Stimulated activated naive B cell treated with anti-CD40 and anti-IgM and Interleukin-4, amounts not matched to agents 10 μg/mL and 1 μg/mL and 100 μg/mL, for 72 hours (primary cell): ENCODE measurements around the gene MUC5AC.

Source experiments
- ATAC-seq, 2 donors: fragments of 150-1000 bp; cut with Tn5 transposase; replicated peaks; 2 replicates each; pipeline ENCODE4 v1.10.0; 2021; ENCODE audit warnings: moderate library complexity in 1 of 2
- DNase-seq: peaks from one replicate; pipeline ENCODE4 v3.0.0; 2021
- H3K27ac Mint-ChIP-seq: one replicate; pipeline ENCODE4 v1.8.0; 2022; ENCODE audit warnings: mild to moderate bottlenecking, mixed read lengths
- H3K27me3 Mint-ChIP-seq, 2 donors: one replicate each; pipeline ENCODE4 v1.8.0; 2022; ENCODE audit warnings: mixed read lengths in 2 of 2
- H3K36me3 Mint-ChIP-seq, 2 donors: one replicate each; pipeline ENCODE4 v1.8.0; 2022; ENCODE audit warnings: mixed read lengths in 2 of 2, mild to moderate bottlenecking in 1 of 2
- H3K4me1 Mint-ChIP-seq, 2 donors: one replicate each; pipeline ENCODE4 v1.8.0; 2022; ENCODE audit warnings: mixed read lengths in 2 of 2, mild to moderate bottlenecking in 1 of 2
- H3K4me3 Mint-ChIP-seq, 2 donors: one replicate each; pipeline ENCODE4 v1.8.0; 2022; ENCODE audit warnings: mild to moderate bottlenecking in 2 of 2, mixed read lengths in 2 of 2, moderate library complexity in 1 of 2
- H3K9me3 Mint-ChIP-seq, 2 donors: one replicate each; pipeline ENCODE4 v1.8.0; 2022; ENCODE audit warnings: mixed read lengths in 2 of 2, mild to moderate bottlenecking in 1 of 2

Gene MUC5AC

DNA sequence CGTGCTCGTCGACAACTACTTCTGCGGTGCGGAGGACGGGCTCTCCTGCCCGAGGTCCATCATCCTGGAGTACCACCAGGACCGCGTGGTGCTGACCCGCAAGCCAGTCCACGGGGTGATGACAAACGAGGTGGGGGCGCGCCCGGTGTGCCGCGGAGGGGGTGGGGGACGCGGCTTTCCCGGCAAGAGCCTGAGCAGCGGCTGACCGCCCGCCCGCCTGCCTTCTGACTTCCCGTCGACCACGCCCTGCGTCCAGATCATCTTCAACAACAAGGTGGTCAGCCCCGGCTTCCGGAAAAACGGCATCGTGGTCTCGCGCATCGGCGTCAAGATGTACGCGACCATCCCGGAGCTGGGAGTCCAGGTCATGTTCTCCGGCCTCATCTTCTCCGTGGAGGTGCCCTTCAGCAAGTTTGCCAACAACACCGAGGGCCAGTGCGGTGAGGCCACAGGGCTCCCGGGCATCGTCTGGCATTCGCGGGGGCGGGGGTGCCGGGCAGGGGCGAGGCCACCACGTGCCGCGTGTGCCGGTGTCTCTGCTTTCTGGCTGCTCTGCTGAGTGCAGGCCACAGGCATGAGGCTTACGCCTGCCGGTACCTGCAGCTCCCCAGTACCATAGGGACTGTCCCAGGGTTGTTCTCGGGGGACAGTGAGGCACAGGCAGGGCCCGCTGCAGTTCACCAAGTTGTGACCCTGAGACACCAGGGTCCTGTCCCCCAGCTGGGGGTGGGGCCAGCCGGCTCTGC lies 36.7 kb downstream of the MUC5AC start:
- ATAC-seq (no peak), DNase-seq (no peak)
- Mint-ChIP-seq H3K36me3 (no peaks in the 10 kb centered on the region), H3K9me3 (no peaks in the 10 kb centered on the region), H3K27ac (no peak overlapping the region), H3K4me3 (no peak overlapping the region), H3K4me1 (no peaks in the 10 kb centered on the region), H3K27me3 (peaks cover 3 to 5% of the 10 kb centered on the region in 2 donors)

DNA sequence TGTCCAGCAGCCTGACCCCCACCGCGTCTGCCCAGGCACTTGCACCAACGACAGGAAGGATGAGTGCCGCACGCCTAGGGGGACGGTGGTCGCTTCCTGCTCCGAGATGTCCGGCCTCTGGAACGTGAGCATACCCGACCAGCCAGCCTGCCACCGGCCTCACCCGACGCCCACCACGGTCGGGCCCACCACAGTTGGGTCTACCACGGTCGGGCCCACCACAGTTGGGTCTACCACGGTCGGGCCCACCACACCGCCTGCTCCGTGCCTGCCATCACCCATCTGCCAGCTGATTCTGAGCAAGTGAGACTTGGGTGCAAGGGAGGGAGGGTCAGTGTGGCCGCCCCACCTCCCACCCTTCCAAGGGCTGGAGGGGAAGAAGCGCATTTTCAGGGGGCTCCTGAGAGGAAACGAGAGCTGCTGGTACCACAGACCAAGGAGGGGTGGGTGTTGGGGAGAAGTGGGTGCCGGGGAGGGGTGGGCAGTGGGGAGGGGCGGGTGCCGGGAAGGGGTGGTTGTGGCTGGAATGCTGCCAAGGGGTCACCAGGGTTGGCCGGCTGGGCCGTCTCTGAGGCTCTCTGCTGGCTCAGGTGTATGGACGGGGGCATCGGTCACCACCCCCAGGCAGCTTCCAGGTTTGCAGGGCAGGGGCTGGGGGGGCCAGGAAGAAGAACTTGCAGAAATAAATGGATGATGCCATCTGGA lies 37.4 kb downstream of the MUC5AC start:
- no peaks in the 10 kb centered on the region for H3K4me1 Mint-ChIP-seq
- DNase-seq (no peak), ATAC-seq (no peak)
- H3K4me3 Mint-ChIP-seq, result no peak overlapping the region
- H3K27me3 Mint-ChIP-seq, result peaks cover 3 to 11% of the 10 kb centered on the region in 2 donors
- H3K9me3 Mint-ChIP-seq, result no peaks in the 10 kb centered on the region
- H3K36me3 Mint-ChIP-seq, result no peaks in the 10 kb centered on the region
- H3K27ac Mint-ChIP-seq, result no peak overlapping the region

DNA sequence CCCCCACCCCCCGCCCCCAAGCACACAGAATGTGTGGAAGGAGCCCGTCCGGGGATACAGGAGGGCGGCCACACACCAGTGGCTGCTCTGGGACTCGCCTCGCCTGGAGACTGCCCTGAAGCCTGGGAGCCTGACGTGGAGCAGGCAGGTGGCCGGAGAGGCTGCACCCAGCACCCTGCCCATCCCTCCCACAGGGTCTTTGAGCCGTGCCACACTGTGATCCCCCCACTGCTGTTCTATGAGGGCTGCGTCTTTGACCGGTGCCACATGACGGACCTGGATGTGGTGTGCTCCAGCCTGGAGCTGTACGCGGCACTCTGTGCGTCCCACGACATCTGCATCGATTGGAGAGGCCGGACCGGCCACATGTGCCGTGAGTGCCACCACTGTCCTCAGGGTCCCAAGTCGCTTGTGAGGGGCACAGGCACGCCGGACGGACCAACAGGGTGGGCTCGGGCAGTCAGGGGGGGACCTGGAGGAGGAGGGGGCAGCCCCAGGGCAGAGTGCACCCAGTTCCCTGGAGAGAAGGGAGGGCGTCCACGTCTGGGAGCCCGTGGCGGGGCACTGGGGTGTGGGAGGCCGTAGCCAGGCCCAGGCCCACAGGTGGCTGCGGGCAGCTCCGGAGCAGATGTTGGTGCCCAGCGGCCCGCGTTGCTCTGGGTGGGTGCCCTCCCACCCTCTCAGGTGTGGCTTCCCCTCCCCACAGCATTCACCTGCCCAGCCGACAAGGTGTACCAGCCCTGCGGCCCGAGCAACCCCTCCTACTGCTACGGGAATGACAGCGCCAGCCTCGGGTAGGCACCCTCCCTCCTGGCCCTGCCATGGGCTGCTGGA lies 38.1 kb downstream of the MUC5AC start:
- Mint-ChIP-seq H3K36me3 (no peaks in the 10 kb centered on the region), H3K4me3 (no peak overlapping the region), H3K9me3 (no peaks in the 10 kb centered on the region), H3K27ac (no peak overlapping the region), H3K4me1 (no peaks in the 10 kb centered on the region), H3K27me3 (peaks cover 3 to 12% of the 10 kb centered on the region in 2 donors)
- ATAC-seq (no peak), DNase-seq (no peak)

DNA sequence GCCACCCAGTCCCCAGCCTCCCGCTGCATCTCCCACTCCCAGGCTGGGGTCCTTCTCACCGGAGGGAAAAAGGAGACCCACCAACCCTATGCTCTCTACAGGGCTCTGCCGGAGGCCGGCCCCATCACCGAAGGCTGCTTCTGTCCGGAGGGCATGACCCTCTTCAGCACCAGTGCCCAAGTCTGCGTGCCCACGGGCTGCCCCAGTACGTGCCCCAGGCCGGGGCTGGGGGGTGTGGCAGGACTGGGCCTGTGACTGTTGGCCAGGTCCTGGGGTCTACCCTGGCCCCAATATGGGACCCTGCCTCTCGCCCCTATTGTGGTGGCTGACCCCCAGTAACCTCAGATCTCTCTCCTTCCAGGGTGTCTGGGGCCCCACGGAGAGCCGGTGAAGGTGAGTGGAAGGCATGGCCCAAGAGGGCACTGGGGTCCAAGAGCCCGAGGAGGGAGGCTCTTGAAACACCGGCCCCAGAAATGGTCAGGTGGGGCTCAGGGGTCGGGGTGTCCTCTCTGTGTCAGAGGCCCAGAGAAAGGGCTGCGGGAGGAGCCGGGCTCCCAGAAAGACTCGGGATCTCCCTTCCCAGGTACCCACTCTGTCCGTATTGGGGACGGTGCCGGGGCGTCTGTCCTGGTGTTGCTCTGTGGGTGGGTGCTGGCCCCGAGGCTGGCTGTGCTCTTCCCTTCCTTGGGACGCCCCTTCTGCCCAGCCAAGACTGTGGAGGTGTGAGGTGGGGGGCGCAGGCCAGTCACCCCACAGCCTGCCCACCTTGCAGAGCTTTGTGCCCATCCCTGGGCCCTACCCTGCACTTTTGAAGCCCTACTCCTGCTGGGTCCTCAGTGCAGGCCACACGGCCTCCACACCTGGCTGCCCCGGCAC lies 39.0 kb downstream of the MUC5AC start:
- no peak for DNase-seq
- no peak for ATAC-seq
- Mint-ChIP-seq H3K27ac (no peak overlapping the region), H3K27me3 (peaks cover 3 to 12% of the 10 kb centered on the region in 2 donors), H3K4me1 (no peaks in the 10 kb centered on the region), H3K9me3 (no peaks in the 10 kb centered on the region), H3K4me3 (no peak overlapping the region), H3K36me3 (no peaks in the 10 kb centered on the region)

DNA sequence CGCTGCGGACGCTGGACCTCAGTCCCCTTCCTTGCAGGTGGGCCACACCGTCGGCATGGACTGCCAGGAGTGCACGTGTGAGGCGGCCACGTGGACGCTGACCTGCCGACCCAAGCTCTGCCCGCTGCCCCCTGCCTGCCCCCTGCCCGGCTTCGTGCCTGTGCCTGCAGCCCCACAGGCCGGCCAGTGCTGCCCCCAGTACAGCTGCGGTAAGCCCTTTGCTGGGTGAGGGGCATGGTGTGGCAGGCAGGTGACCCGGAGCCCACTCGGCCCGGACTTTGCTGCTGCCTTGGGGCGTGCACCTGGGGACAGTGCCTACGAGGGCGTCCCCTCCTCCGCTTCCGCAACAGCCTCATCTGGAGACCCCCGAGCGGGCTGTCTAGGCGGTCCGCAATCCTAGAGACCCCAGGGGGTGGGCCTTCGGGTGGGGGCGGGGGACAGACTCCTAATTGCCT lies 39.7 kb downstream of the MUC5AC start:
- ATAC-seq (no peak), DNase-seq (no peak)
- no peaks in the 10 kb centered on the region for H3K4me1 Mint-ChIP-seq
- no peak overlapping the region for H3K27ac Mint-ChIP-seq
- H3K36me3 Mint-ChIP-seq, result no peaks in the 10 kb centered on the region
- no peak overlapping the region for H3K4me3 Mint-ChIP-seq
- no peaks in the 10 kb centered on the region for H3K9me3 Mint-ChIP-seq
- H3K27me3 Mint-ChIP-seq, result peaks cover 0 to 12% of the 10 kb centered on the region in 2 donors

- H3K4me1 Mint-ChIP-seq, result no peaks in the 10 kb centered on the region
- H3K27ac Mint-ChIP-seq, result no peak overlapping the region
- DNase-seq (no peak), ATAC-seq (no peak)
- no peaks in the 10 kb centered on the region for H3K36me3 Mint-ChIP-seq
- peaks cover 0 to 12% of the 10 kb centered on the region in 2 donors for H3K27me3 Mint-ChIP-seq
- H3K4me3 Mint-ChIP-seq, result no peak overlapping the region
- H3K9me3 Mint-ChIP-seq, result no peaks in the 10 kb centered on the region
Measured at GRCh38 chr11:1197886-1198560, 40.3 kb downstream of the MUC5AC start.

- DNase-seq (no peak), ATAC-seq (no peak)
- Mint-ChIP-seq H3K9me3 (no peaks in the 10 kb centered on the region), H3K36me3 (no peaks in the 10 kb centered on the region), H3K4me3 (no peak overlapping the region), H3K27me3 (peaks cover 0 to 12% of the 10 kb centered on the region in 2 donors), H3K4me1 (no peaks in the 10 kb centered on the region), H3K27ac (no peak overlapping the region)
Measured at GRCh38 chr11:1198561-1199240, 40.9 kb downstream of the MUC5AC start.

DNA sequence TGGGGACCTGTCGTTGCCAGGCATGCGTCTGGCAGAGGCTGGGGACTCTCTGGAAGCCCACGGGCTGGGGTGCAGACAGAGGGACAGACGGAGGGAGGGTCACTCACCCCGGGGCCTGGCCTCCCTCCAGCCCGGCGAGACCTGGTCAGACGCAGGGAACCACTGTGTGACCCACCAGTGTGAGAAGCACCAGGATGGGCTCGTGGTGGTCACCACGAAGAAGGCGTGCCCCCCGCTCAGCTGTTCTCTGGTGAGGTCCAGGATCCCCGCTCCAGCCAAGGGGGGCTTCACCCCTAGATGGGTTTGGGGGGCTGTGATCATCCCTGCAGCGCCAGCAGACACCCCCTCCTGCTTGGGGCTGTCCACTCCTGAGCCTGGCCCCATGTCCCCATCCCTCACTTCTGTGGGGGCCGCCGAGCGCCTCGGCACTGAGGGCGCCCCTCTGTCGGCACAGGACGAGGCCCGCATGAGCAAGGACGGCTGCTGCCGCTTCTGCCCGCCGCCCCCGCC lies 41.5 kb downstream of the MUC5AC start:
- H3K9me3 Mint-ChIP-seq, result no peaks in the 10 kb centered on the region
- no peaks in the 10 kb centered on the region for H3K4me1 Mint-ChIP-seq
- no peaks in the 10 kb centered on the region for H3K36me3 Mint-ChIP-seq
- H3K27me3 Mint-ChIP-seq, result peaks cover 0 to 12% of the 10 kb centered on the region in 2 donors
- no peak overlapping the region for H3K27ac Mint-ChIP-seq
- DNase-seq (no peak), ATAC-seq (no peak)
- H3K4me3 Mint-ChIP-seq, result no peak overlapping the region

- H3K4me3 Mint-ChIP-seq, result no peak overlapping the region
- no peaks in the 10 kb centered on the region for H3K4me1 Mint-ChIP-seq
- no peaks in the 10 kb centered on the region for H3K36me3 Mint-ChIP-seq
- no peaks in the 10 kb centered on the region for H3K9me3 Mint-ChIP-seq
- ATAC-seq (no peak), DNase-seq (no peak)
- no peak overlapping the region for H3K27ac Mint-ChIP-seq
- peaks cover 0 to 13% of the 10 kb centered on the region in 2 donors for H3K27me3 Mint-ChIP-seq
Measured at GRCh38 chr11:1199751-1200610, 42.2 kb downstream of the MUC5AC start.

- no peaks in the 10 kb centered on the region for H3K36me3 Mint-ChIP-seq
Measured at GRCh38 chr11:1200611-1201191, 42.9 kb downstream of the MUC5AC start.

DNA sequence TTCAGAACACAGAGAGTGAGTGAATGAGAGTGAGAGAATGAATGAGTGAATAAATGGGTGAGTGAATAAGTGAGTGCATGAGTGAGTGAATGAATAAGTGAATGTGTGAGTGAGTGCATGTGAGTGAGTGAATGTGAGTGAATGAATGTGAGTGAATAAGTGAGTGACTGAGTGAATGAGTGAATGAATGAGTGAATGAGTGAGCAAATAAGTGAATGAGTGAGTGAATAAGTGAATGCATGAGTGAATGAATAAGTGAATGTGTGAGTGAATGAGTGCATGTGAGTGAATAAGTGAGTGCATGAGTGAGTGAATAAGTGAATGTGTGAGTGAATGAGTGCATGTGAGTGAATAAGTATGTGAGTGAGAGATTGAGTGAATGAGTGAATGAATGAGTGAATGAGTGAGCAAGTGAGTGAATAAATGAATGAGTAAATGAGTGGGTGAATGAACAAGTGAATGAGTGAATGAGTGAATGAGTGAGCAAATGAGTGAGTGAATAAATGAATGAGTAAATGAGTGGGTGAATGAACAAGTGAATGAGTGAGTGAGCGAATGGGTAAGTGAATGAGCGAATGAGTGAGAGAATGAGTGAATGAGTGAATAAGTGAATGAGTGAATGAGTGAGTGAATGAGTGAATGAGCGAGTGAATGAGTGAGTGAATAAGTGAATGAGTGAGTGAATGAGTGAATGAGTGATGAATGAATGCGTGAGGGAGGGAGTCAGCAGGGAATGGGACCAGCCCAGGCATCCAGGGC lies 43.8 kb downstream of the MUC5AC start:
- no peak for DNase-seq
- no peak overlapping the region for H3K4me3 Mint-ChIP-seq
- no peaks in the 10 kb centered on the region for H3K9me3 Mint-ChIP-seq
- H3K27ac Mint-ChIP-seq, result no peak overlapping the region
- no peaks in the 10 kb centered on the region for H3K4me1 Mint-ChIP-seq
- ATAC-seq, result no peak
- H3K27me3 Mint-ChIP-seq, result peaks cover 0 to 20% of the 10 kb centered on the region in 2 donors
- H3K36me3 Mint-ChIP-seq, result no peaks in the 10 kb centered on the region

More at GRCh38 chr11:1200611-1201191, 42.9 kb downstream of the MUC5AC start:
- Mint-ChIP-seq H3K4me1 (no peaks in the 10 kb centered on the region), H3K4me3 (no peak overlapping the region), H3K27me3 (peaks cover 0 to 20% of the 10 kb centered on the region in 2 donors), H3K27ac (no peak overlapping the region), H3K9me3 (no peaks in the 10 kb centered on the region)
- DNase-seq (no peak), ATAC-seq (no peak)
